Embryonic facial prominence (tissue), 1 donor: ENCODE data around the gene AXIN2.

Experiments
- DNase-seq: peaks from one replicate; pipeline ENCODE4 v3.0.0-alpha.2; 2016; ENCODE audit errors: extremely low spot score

The AXIN2 gene

GRCh38 chr17:65584604-65585521 lies 23.4 kb upstream of the AXIN2 start:
- peak; percentile 65 for DNase-seq

- no peak for DNase-seq
These were observed 22.6 kb upstream of the AXIN2 start for GRCh38 chr17:65583921-65584603.

GRCh38 chr17:65576939-65577338 lies 15.5 kb upstream of the AXIN2 start:
- DNase-seq: no peak

- DNase-seq: no peak
These were observed 11.8 kb upstream of the AXIN2 start for GRCh38 chr17:65573282-65573602.

GRCh38 chr17:65572581-65573281 lies 11.3 kb upstream of the AXIN2 start:
- no peak for DNase-seq

- no peak for DNase-seq
These were observed 10.7 kb upstream of the AXIN2 start for GRCh38 chr17:65572186-65572580.

GRCh38 chr17:65568918-65569317 lies 7.5 kb upstream of the AXIN2 start:
- no peak for DNase-seq

- no peak for DNase-seq
These were observed 6.1 kb upstream of the AXIN2 start for GRCh38 chr17:65567566-65567965.

- DNase-seq: no peak
These were observed 4.1 kb upstream of the AXIN2 start for GRCh38 chr17:65565559-65565958.

- peak; percentile 70 for DNase-seq
These were observed 3.3 kb upstream of the AXIN2 start for GRCh38 chr17:65564793-65565192.

GRCh38 chr17:65562206-65562531 lies 721 bp upstream of the AXIN2 start:
- no peak for DNase-seq

- peak; percentile 87 for DNase-seq
These were observed 608 bp downstream of the AXIN2 start for GRCh38 chr17:65560628-65561451.

GRCh38 chr17:65559804-65560627 lies 1.4 kb downstream of the AXIN2 start:
- peak; percentile 73 for DNase-seq

- no peak for DNase-seq
These were observed 2.0 kb downstream of the AXIN2 start for GRCh38 chr17:65559461-65559803.

GRCh38 chr17:65558683-65559460 lies 2.6 kb downstream of the AXIN2 start:
- no peak for DNase-seq

GRCh38 chr17:65558311-65558682 lies 3.2 kb downstream of the AXIN2 start:
- DNase-seq: no peak

GRCh38 chr17:65557349-65558310 lies 3.8 kb downstream of the AXIN2 start:
- DNase-seq: no peak

- DNase-seq: no peak
These were observed 4.5 kb downstream of the AXIN2 start for GRCh38 chr17:65556910-65557348.
